Epithelial cell of esophagus (primary cell): Measurements from ENCODE around the gene CENPVL1.

Experiments used
- DNase-seq: peaks from one replicate; pipeline ENCODE4 v3.0.0; 2010; ENCODE audit warnings: low read depth
- H3K4me3 ChIP-seq: 2 replicates; pipeline ENCODE4 v1.5.1; 2011; ENCODE audit warnings: mild to moderate bottlenecking, low read length, control low read depth
- CTCF ChIP-seq: IDR thresholded peaks from 2 replicates; pipeline ENCODE4 v1.5.1; 2011; ENCODE audit warnings: low read depth, mild to moderate bottlenecking, low read length, control low read depth, inconsistent platforms; ENCODE audit not compliant: insufficient read depth; ENCODE audit errors: missing control alignments

The CENPVL1 gene

GRCh38 chrX:51737091-51737490 is 26.8 kb downstream of the CENPVL1 start:
- no peak for TF ChIP-seq CTCF
- no peak for DNase-seq
- no peak overlapping the region for H3K4me3 ChIP-seq

GRCh38 chrX:51742586-51742985 is 32.3 kb downstream of the CENPVL1 start:
- no peak for DNase-seq
- H3K4me3 ChIP-seq: no peak overlapping the region
- no peak for TF ChIP-seq CTCF

GRCh38 chrX:51743179-51743957 is 33.1 kb downstream of the CENPVL1 start, which contains the start of gene GSPT2:
Gene GSPT2, plus strand, starts transcription at chrX:51743442. Its CDS starts 185 bp downstream, at chrX:51743627.
- TF ChIP-seq CTCF: no peak
- DNase-seq: peak; percentile 45

GRCh38 chrX:51747671-51748070 is 37.4 kb downstream of the CENPVL1 start:
- no peak overlapping the region for H3K4me3 ChIP-seq
- DNase-seq: no peak
- no peak for TF ChIP-seq CTCF

More at GRCh38 chrX:51743179-51743957, 33.1 kb downstream of the CENPVL1 start, which contains the start of gene GSPT2:
- H3K4me3 ChIP-seq: peak within 1 kb of the TSS; percentile 59

GRCh38 chrX:51759055-51759839 is 48.9 kb downstream of the CENPVL1 start:
- no peak for TF ChIP-seq CTCF
- DNase-seq: no peak

GRCh38 chrX:51760657-51761056 is 50.3 kb downstream of the CENPVL1 start:
- H3K4me3 ChIP-seq: no peak overlapping the region
- no peak for TF ChIP-seq CTCF
- no peak for DNase-seq

More at GRCh38 chrX:51759055-51759839, 48.9 kb downstream of the CENPVL1 start:
- no peak overlapping the region for H3K4me3 ChIP-seq
